Psoas muscle (tissue), 8 donors: ENCODE results near the gene AGBL5. TPM values are rescaled to one million over a fixed set of nuclear protein-coding genes. Genes with fewer than 3 reads are reported as not detected.

Experiments used
- ATAC-seq, 4 donors: fragments of 200-7000 bp; cut with Tn5 transposase; one replicate each; pipeline ENCODE4 v1.9.1; 2020; ENCODE audit warnings: moderate library complexity in 3 of 4, mild to moderate bottlenecking in 2 of 4
- DNase-seq, 2 donors: peaks; one replicate each; pipeline ENCODE4 v3.0.0-alpha.2; 2020
- H3K27ac ChIP-seq: fragments of 200-600 bp; one replicate; pipeline ENCODE4 v1.8.0; 2022
- H3K27me3 ChIP-seq, 3 donors: fragments of 200-600 bp in 1 of 3; one replicate each; pipeline versions ENCODE4 v1.6.1 to v1.8.0; 2013 to 2022; ENCODE audit warnings: low read length in 2 of 3, mild to moderate bottlenecking in 2 of 3, moderate library complexity in 1 of 3; ENCODE audit not compliant: insufficient read depth in 3 of 3
- H3K36me3 ChIP-seq, 2 donors: fragments of 200-600 bp in 1 of 2; one replicate each; pipeline versions ENCODE4 v1.6.1 to v1.8.0; 2013 to 2022; ENCODE audit warnings: low read depth in 1 of 2, mild to moderate bottlenecking in 1 of 2, moderate library complexity in 1 of 2; ENCODE audit not compliant: insufficient read depth in 1 of 2
- H3K4me1 ChIP-seq: fragments of 200-600 bp; one replicate; pipeline ENCODE4 v1.8.0; 2022
- H3K4me3 ChIP-seq: fragments of 200-600 bp; one replicate; pipeline ENCODE4 v1.8.0; 2022; ENCODE audit warnings: mild to moderate bottlenecking
- H3K9me3 ChIP-seq: fragments of 200-600 bp; one replicate; pipeline ENCODE4 v1.8.0; 2022
- CTCF ChIP-seq: fragments of 200-600 bp; IDR thresholded peaks from one replicate; pipeline ENCODE4 v1.8.0; 2022; ENCODE audit warnings: antibody characterized with exemption
- WGBS, 3 donors: extraction: QIAGEN DNeasy Blood & Tissue Kit; methylation state at CpG; one replicate each; pipeline versions ENCODE4 v1.1.6 to v1.1.7; 2013; 5-methylcytosine and 5-hydroxymethylcytosine counted together
- intact Hi-C, 2 donors: fragments of 100-400 bp; cut with DNase I; formaldehyde crosslinking; loops; one replicate each; pipeline versions ENCODE4 v1.11.0 to v1.14.2; 2022
- polyA plus RNA-seq, 3 donors: library from polyadenylated mRNA; stranded (reverse); fragments of 200-250 nt; gene quantifications; one replicate each; pipeline ENCODE4 v1.2.3, GENCODE V29; 2013
- total RNA-seq, 4 donors: library from RNA; stranded (reverse); fragmentation: NEBNext Ultra II Directional in 2 of 4; extraction: Animal tissue kit (Norgen Biotek cat#: 25700) in 2 of 4; gene quantifications; one replicate each; pipeline versions ENCODE4 v1.2.1 to v1.2.4, GENCODE V29; 2021 to 2023
- donor health status: healthy with polysubstance abuse.
- donor health status: DM: no; HTN: no; CAD: no; lungs with moderate emphysema.
- donor health status: Bipolar disorder and iron deficiency.
- donor health status: healthy.
- donor health status: DM: yes; HTN: yes; CAD: no.
- donor health status: DM: no; HTN: no; CAD: no.
- donor health status: DM: no; HTN: no; CAD: no.
- donor health status: DM: yes; HTN: yes; CAD: no.

Gene AGBL5
- total and polyA plus RNA-seq, 7 donors, result 3.6 to 8.6 (median 5.5) TPM

- WGBS, 3 donors, result 84 to 91% (median 86%) methylated on average over 14 of the region's 14 CpGs
- intact Hi-C loops, result loop anchor here in 1 of 2 donors (5.0 kb wide), 1 partner anchor 127 kb away; no protein-coding TSS in a partner anchor
Measured at GRCh38 chr2:27089111-27089954, 37.9 kb downstream of the AGBL5 start.

GRCh38 chr2:27091746-27092695, 40.6 kb downstream of the AGBL5 start:
- ATAC-seq, result no peak
- WGBS, 3 donors, result 65 to 74% (median 73%) methylated on average over 23 to 25 of the region's 25 CpGs
- peaks cover 19% of the 10 kb centered on the region for H3K4me1 ChIP-seq
- no peaks in the 10 kb centered on the region for H3K27me3 ChIP-seq
- TF ChIP-seq CTCF, result no peak
- H3K36me3 ChIP-seq, result no peaks in the 10 kb centered on the region
- no peak overlapping the region for H3K27ac ChIP-seq
- intact Hi-C loops, result loop anchor here in 1 of 2 donors (10.0 kb wide), 1 partner anchor 193 kb away; the partner anchor contains the start of gene TRIM54
- DNase-seq, result peak in 1 of 2 donors; percentile 34
- no peak overlapping the region for H3K4me3 ChIP-seq
- H3K9me3 ChIP-seq, result no peaks in the 10 kb centered on the region

More at GRCh38 chr2:27089111-27089954, 37.9 kb downstream of the AGBL5 start:
- H3K36me3 ChIP-seq, result no peaks in the 10 kb centered on the region
- H3K4me1 ChIP-seq, result peaks cover 12% of the 10 kb centered on the region
- H3K27ac ChIP-seq, result no peak overlapping the region
- no peak overlapping the region for H3K4me3 ChIP-seq
- H3K9me3 ChIP-seq, result no peaks in the 10 kb centered on the region
- no peaks in the 10 kb centered on the region for H3K27me3 ChIP-seq
- ATAC-seq (no peak), DNase-seq (peak in 1 of 2 donors; percentile 47)
- TF ChIP-seq CTCF, result no peak

GRCh38 chr2:27092696-27093429, 41.4 kb downstream of the AGBL5 start:
- no peak overlapping the region for H3K4me3 ChIP-seq
- intact Hi-C loops, result loop anchor here in 1 of 2 donors (10.0 kb wide), 1 partner anchor 192 kb away; the partner anchor contains the start of gene TRIM54
- no peaks in the 10 kb centered on the region for H3K27me3 ChIP-seq

More at GRCh38 chr2:27092696-27093429, 41.4 kb downstream of the AGBL5 start:
- H3K36me3 ChIP-seq, result no peaks in the 10 kb centered on the region
- no peaks in the 10 kb centered on the region for H3K9me3 ChIP-seq
- peaks cover 14% of the 10 kb centered on the region for H3K4me1 ChIP-seq
- ATAC-seq (no peak), DNase-seq (peak in 1 of 2 donors; percentile 46)
- no peak for TF ChIP-seq CTCF
- no peak overlapping the region for H3K27ac ChIP-seq
- WGBS, 3 donors, result 79 to 84% (median 83%) methylated on average over 9 to 10 of the region's 10 CpGs
